ENCODE results near the gene PDCD11.

Gene PDCD11

DNA sequence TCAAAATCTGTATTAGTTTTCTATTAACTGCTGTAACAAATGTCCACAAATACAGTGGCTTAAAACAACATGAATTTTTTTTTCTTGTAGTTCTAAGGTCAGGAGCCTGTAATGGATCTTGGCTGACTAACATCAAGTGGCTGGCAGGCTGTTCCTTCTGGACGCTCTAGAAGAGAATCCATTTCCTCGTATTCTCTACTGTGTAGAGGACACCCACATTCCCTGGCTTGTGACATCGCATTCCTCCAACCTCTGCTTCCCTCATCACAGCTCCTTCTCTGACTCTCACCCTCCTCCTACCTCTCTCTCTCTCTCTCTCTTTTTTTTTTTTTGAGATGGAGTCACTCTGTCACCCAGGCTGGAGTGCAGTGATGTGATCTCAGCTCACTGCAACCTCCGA lies 67.1 kb downstream of the PDCD11 start:
- peaks cover 79% of the 10 kb centered on the region for H3K4me1 ChIP-seq (ENCODE audit: control insufficient read depth, low read length)
- H3K9me3 ChIP-seq (ENCODE audit: control insufficient read depth, insufficient read depth, low read length) = no peaks in the 10 kb centered on the region
- no peak overlapping the region for H3K4me3 ChIP-seq (ENCODE audit: low read length)
- H3K27ac ChIP-seq (ENCODE audit: low read depth, low read length) = no peak overlapping the region
- no peaks in the 10 kb centered on the region for H3K9me2 ChIP-seq (replicated peaks; ENCODE audit: control insufficient read depth, low read length)
- TF ChIP-seq, protein P1, sequence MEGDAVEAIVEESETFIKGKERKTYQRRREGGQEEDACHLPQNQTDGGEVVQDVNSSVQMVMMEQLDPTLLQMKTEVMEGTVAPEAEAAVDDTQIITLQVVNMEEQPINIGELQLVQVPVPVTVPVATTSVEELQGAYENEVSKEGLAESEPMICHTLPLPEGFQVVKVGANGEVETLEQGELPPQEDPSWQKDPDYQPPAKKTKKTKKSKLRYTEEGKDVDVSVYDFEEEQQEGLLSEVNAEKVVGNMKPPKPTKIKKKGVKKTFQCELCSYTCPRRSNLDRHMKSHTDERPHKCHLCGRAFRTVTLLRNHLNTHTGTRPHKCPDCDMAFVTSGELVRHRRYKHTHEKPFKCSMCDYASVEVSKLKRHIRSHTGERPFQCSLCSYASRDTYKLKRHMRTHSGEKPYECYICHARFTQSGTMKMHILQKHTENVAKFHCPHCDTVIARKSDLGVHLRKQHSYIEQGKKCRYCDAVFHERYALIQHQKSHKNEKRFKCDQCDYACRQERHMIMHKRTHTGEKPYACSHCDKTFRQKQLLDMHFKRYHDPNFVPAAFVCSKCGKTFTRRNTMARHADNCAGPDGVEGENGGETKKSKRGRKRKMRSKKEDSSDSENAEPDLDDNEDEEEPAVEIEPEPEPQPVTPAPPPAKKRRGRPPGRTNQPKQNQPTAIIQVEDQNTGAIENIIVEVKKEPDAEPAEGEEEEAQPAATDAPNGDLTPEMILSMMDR (IDR thresholded peaks at IDR 0.05; ENCODE audit: low read depth, low read length, poor library complexity, severe bottlenecking) = no peak
- no peak for TF ChIP-seq EZH2phosphoT487 (IDR thresholded peaks at IDR 0.05; ENCODE audit: borderline replicate concordance, low read length)
- H3K27me3 ChIP-seq (ENCODE audit: control insufficient read depth, low read length) = no peaks in the 10 kb centered on the region
- no peaks in the 10 kb centered on the region for H4K20me1 ChIP-seq (ENCODE audit: control insufficient read depth, insufficient read depth, low read depth, low read length)
- no peaks in the 10 kb centered on the region for H3K79me2 ChIP-seq (ENCODE audit: control insufficient read depth, low read length)
- no peaks in the 10 kb centered on the region for H3K36me3 ChIP-seq (ENCODE audit: control insufficient read depth, low read length)
- peaks cover 22% of the 10 kb centered on the region for H3F3A ChIP-seq (ENCODE audit: control insufficient read depth, insufficient read depth)
- H3K4me2 ChIP-seq (ENCODE audit: low read length) = no peak overlapping the region

DNA sequence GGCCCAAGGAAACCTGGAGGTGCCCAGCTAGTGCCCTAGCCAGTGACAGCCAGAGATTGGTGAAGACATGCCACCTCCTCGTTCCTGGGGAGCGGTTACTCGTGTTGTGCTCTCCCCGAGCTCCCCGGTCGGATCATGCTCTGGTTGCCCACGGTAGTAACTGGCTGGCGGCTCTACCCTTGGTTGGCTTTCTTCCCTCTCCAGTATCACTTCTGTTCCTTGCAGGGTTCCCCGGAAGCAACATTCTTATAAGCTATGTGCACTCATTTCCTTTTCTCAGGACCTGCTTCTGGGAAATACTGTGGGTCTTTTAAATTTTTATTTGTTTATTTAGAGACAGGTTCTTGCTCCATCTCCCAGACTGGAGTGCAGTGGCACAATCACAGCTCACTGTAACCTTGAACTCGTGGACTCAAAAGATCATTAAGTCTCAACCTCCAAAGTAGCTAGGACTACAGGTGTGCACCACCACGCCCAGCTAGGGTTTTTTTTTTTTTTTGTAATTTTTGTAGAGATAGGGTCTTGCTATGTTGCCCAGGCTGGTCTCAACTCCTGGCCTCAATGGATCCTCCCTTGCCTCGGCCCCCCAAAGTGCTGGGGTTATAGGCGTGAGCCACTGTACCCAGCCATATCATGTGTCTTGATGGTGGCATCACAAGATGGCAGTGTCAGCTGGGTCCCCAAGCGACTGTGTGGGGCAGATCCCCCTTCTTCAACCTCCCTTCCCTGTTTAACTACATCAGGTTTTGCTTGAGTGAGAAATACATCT lies 69.2 kb downstream of the PDCD11 start:
- no peaks in the 10 kb centered on the region for H3K36me3 ChIP-seq (ENCODE audit: control insufficient read depth, low read length)
- H3K79me2 ChIP-seq (ENCODE audit: control insufficient read depth, low read length) = no peaks in the 10 kb centered on the region
- peaks cover 79% of the 10 kb centered on the region for H3K4me1 ChIP-seq (ENCODE audit: control insufficient read depth, low read length)
- H3K27ac ChIP-seq (ENCODE audit: low read depth, low read length) = peak overlapping the region; percentile 96
- H3K4me2 ChIP-seq (ENCODE audit: low read length) = peak overlapping the region; percentile 49
- H3K27me3 ChIP-seq (ENCODE audit: control insufficient read depth, low read length) = no peaks in the 10 kb centered on the region
- H4K20me1 ChIP-seq (ENCODE audit: control insufficient read depth, insufficient read depth, low read depth, low read length) = no peaks in the 10 kb centered on the region
- H3F3A ChIP-seq (ENCODE audit: control insufficient read depth, insufficient read depth) = peaks cover 31% of the 10 kb centered on the region
- no peaks in the 10 kb centered on the region for H3K9me3 ChIP-seq (ENCODE audit: control insufficient read depth, insufficient read depth, low read length)
- H3K9me2 ChIP-seq (replicated peaks; ENCODE audit: control insufficient read depth, low read length) = no peaks in the 10 kb centered on the region
- no peak for TF ChIP-seq EZH2phosphoT487 (IDR thresholded peaks at IDR 0.05; ENCODE audit: borderline replicate concordance, low read length)
- TF ChIP-seq, protein P1 (IDR thresholded peaks at IDR 0.05; ENCODE audit: low read depth, low read length, poor library complexity, severe bottlenecking) = no peak
- peak overlapping the region; percentile 19; the same call in 1 of the 2 replicates for H3K4me3 ChIP-seq (ENCODE audit: low read length)

DNA sequence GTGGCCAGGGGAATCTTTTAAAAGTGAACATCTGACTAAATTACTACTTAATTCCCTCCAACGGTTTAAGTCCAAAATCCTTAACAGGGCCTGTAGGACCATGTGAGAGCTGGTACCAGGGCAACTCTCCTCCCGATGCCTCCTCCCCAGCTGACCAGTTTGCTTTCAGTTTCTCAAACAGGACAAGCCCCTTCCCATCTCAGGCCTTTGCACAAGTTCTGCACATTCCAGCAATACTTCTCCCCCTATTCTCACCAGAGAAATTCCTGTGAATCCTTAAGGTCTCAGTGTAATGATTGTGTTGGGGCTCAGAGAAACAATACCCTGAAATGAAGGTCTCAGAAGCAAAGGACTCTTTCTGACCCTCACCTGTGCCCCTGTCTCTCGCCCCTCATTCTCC lies 70.3 kb downstream of the PDCD11 start:
- Histone ChIP-seq H3F3A (ENCODE audit: control insufficient read depth, insufficient read depth) (peaks cover 41% of the 10 kb centered on the region), H3K4me1 (ENCODE audit: control insufficient read depth, low read length) (peaks cover 90% of the 10 kb centered on the region), H3K9me2 (replicated peaks; ENCODE audit: control insufficient read depth, low read length) (no peaks in the 10 kb centered on the region), H4K20me1 (ENCODE audit: control insufficient read depth, insufficient read depth, low read depth, low read length) (no peaks in the 10 kb centered on the region), H3K4me3 (ENCODE audit: low read length) (peak overlapping the region; percentile 58), H3K79me2 (ENCODE audit: control insufficient read depth, low read length) (no peaks in the 10 kb centered on the region), H3K36me3 (ENCODE audit: control insufficient read depth, low read length) (no peaks in the 10 kb centered on the region), H3K9me3 (ENCODE audit: control insufficient read depth, insufficient read depth, low read length) (no peaks in the 10 kb centered on the region), H3K27ac (ENCODE audit: low read depth, low read length) (peak overlapping the region; percentile 96), H3K27me3 (ENCODE audit: control insufficient read depth, low read length) (no peaks in the 10 kb centered on the region), H3K4me2 (ENCODE audit: low read length) (peak overlapping the region; percentile 64)
- TF ChIP-seq EZH2phosphoT487 (IDR thresholded peaks at IDR 0.05; ENCODE audit: borderline replicate concordance, low read length) = no peak
- TF ChIP-seq, protein P1 (IDR thresholded peaks at IDR 0.05; ENCODE audit: low read depth, low read length, poor library complexity, severe bottlenecking) = no peak

Measured in DOHH2 (cell line).